ENCODE results near the gene GRK6.

Gene GRK6

DNA sequence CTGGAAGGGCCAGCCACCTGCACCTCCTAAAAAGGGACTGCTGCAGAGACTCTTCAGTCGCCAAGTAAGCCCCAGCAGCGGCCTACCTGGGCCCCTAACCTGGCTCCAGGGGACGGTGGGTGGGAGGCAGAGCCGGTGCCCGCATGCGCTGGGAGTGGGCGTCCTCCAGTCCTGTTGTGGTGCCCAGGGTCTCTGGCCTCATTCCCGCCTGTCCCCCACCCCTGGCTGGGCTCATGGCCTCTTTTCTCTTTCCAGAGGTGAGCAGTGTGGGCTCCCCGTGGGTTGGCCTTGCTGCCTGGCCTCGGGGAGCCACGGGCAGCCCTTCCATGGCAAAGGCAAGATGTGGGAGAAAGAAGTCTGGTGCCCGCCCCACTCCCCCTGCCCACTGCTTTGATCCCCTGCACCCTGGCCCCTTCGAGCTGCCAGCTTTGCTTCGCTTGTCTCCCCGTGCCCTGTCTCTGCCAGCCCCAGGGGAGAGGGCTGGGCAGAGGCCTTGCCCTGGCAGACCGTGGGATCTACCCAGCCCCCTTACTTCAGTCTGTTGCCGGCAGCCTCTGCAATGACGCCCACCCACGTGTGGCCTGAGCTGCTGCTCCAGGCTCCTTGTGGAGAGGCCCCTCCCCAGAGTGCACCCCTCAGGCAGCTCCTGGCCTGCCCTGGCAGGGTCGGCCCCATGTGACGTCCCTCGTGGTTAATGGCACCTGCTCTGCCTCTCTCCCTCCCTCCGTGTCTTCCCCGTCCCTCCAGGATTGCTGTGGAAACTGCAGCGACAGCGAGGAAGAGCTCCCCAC, 14.7 kb downstream of the GRK6 start:
- DNase-seq, result no peak

DNA sequence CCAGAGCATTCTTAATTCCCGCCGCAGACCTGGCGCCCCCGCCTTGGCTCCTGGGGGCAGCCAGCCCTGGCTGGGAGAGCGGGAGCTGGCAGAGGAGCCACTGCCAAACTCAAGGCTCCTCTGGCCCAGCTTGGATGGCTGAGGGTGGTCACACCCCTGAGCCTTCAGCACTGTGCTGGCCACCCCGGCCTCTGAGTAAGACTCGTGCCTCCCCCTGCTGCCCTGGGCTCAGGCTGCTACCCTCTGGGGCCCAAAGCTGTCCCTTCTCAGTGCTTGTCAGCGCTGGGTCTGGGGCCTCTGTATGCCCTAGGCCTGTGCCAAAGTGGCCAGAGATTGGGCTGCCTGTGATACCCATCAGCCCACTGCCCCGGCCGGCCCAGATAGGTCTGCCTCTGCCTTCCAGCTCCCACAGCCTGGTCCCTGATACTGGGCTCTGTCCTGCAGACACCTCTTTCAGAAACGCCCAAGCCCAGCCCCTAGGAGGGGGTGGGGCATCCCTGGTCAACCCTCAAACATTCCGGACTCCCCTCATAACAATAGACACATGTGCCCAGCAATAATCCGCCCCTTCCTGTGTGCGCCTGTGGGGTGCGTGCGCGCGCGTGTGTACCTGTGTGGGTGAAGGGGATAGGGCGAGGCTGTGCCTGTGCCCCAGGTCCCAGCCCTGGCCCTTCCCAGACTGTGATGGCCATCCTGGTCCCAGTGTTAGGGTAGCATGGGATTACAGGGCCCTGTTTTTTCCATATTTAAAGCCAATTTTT, 15.8 kb downstream of the GRK6 start:
- no peak for DNase-seq

DNA sequence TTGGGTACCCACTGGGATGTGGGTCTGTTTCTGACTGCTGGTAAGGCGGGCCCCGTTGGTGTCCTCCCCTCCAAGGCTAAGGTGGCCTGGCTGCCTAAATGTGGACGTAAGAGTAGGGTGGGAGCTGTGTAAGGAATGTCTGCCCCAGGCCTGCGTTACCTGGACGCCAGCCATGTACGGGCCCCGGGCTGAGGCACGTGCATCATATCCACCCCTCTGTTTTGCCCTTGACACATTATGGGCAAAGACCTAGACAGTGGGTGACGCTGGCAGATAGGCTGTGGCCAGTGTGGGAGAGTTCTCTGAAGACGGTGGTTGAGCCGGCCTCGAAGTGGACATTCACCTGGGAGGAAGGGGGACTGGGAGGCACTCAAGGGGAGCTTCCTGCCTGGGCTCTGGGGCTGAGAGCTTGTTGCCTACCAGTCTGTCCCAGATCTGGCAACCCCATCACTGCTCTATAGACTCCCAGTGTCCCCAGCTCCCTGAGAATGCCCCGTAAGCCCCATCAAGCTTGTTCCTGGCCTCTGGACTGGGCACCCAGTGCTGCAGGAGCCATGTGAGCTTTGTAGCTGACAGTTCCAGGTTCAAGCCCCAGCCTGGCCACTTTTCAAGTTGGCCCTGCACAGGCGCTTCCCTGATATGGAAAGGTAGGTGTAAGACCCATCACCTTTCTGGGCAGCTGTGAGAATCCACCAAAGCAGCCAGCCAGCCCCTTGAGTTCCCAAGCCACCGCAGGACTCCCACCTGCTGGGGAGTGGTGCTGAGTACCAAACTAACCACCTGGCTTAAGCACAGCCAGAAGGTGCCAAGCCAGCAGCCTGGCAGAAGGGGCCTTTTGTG, 16.9 kb downstream of the GRK6 start:
- DNase-seq, result no peak

- no peak for DNase-seq
Observed at GRCh38 chr5:177444106-177445051, 17.9 kb downstream of the GRK6 start.

GRCh38 chr5:177445052-177445916, 18.8 kb downstream of the GRK6 start:
- DNase-seq, result no peak

DNA sequence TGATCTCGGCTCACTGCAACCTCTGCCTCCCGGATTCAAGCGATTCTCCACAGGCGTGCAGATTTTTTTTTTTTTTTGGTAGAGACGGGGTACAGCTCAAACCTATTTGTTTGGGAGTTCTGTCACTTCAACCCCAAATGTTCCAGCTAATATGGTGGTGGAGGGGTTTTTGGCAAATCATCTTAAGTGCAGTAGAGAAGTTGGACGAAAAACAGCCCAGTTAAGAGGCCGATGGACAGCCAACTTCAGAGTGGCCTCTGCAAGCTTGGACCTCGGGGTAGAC, 19.4 kb downstream of the GRK6 start:
- DNase-seq, result no peak

DNA sequence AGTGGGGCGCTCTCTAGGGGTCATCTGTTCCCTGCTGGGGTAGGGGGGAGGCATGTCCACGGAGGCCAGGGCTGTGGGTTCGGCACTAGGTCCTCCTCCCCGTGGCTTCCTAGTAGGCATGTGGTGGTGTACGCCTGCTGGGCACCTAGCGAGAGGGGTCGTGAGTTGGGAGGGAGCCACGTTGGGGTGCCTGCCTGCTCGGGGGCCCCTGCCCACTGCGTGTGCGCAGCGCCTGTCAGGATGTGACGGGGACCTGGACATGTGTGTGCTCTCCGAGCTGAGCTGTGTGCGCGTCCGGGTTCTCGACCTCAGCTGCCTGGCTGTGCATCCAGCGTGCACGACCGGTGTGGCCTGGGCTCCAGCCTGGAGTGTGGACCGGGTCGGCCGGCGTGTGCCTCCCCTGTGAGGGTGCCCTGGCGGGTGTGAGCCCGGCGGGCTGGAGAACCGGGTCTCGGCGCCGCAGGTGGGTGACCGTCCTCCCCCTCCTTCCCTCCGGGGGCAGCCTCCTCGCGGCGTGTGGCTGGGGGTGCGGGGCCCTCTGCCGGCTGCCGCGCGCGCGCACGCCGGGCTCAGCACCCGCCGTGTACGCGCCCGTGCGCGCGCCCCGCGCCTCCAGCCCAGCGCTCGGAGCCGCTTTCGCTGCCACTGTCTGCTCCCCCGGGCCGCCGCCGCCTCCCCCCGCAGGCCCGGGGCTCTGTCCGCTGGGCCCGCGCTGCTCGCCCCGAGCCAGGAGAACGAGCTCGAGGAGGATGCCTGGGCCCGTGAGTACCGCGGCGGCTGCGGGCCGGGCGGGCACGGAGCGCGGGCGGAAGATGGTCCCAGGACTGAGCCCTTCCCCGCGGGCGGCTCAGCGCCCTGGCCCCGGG, 20.0 kb downstream of the GRK6 start, which contains the start of gene PRR7:
Gene PRR7, plus strand, starts transcription at position 615 of the 866 bp plus-strand sequence. CDS start 8,254 bp downstream, outside the sequence.
- DNase-seq, result peak; percentile 51 to 85 (median 66)

DNA sequence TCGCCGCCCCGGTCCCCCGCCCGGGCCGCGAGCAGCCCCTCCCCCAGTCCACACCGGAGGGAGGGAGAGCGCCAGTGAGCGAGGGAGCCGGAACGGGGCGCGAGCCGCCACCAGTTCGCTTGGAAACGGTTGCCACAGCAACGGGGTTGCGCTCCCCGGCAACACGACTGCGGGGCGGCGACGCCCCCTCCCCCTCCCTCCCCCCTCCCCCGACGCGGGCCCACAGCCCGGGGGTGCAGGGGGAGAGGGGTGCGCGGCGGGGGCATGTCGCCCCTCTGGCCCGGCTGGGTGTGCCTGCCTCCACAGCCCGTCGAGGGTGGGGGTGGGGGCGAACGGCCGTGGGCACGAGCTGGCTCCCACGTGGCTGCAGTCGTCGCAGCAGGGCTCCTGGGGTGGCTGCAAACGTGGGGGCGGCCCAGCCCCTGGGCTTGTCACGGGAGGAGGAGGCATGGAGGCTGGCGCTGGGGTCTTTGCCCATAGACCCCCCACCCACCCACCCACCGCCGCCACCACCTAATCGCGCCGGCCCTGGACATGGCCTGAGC, 20.7 kb downstream of the GRK6 start:
- peak in 3 of 4 experiments; percentile 38 to 56 (median 39) for DNase-seq

DNA sequence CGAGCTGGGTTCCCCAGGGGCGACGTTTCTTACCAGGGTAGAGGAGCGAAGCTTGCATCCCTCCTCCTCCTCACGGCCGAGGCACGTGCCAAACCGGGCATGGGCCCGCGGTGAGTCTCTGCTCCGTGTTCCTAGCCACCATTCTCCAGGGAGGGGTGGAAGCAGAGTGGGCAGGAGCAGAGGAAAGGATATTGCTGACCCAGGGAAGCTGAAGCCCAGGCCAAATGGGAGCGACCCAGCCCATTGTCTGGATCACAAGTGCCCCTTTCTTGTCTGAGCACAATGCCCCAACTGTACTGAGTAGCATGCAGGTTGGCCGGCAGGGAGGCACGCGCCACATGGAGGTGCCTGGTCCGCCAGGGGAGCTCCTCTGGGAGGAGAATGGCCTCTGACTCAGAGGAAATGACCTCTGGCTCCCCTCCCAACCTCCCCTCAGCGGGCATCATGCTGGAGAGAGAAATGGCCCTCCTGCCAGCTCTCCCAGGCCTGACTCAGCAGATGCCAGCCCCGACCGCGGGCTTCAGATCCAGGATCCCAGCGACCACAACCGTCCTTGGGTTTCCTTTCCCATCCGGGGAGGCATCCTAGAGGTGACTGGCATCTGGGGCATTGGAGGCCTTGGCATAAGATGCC, 21.3 kb downstream of the GRK6 start:
- peak in 3 of 4 experiments; percentile 13 to 48 (median 44) for DNase-seq

DNA sequence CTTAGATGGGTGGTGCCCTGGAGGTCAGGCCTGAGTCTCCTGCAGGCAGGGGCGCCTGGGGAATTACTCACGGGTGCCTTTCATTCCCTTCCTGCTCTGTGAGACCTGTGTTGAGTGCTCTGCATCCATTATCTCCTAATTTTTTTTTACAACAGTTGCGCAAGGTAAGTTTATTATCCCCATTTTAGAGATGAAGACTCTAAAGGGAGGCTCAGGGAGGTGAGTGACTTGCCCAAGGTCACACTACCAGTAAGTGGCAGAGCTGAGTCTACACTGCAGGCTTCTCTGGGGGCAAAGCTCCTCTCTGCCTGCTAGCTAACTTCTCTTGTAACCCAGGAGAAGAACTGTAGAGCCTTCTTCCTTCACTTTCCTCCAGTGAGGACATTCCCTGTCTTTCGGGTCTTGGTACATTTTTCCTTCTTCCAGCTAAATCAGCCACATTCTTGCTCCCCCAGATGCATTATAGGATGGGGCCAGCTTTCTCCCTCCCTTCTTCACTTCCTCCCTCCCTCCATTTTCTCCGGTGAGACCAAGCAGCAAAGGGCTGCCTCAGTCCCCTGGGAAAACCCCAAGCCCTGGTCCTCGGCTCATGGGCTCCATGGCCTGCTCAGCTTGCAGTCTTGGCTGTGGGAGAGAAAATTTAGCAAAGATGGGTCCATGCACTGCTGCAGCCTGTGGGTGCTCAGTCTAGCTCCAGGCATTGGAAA, 21.9 kb downstream of the GRK6 start:
- no peak for DNase-seq

DNA sequence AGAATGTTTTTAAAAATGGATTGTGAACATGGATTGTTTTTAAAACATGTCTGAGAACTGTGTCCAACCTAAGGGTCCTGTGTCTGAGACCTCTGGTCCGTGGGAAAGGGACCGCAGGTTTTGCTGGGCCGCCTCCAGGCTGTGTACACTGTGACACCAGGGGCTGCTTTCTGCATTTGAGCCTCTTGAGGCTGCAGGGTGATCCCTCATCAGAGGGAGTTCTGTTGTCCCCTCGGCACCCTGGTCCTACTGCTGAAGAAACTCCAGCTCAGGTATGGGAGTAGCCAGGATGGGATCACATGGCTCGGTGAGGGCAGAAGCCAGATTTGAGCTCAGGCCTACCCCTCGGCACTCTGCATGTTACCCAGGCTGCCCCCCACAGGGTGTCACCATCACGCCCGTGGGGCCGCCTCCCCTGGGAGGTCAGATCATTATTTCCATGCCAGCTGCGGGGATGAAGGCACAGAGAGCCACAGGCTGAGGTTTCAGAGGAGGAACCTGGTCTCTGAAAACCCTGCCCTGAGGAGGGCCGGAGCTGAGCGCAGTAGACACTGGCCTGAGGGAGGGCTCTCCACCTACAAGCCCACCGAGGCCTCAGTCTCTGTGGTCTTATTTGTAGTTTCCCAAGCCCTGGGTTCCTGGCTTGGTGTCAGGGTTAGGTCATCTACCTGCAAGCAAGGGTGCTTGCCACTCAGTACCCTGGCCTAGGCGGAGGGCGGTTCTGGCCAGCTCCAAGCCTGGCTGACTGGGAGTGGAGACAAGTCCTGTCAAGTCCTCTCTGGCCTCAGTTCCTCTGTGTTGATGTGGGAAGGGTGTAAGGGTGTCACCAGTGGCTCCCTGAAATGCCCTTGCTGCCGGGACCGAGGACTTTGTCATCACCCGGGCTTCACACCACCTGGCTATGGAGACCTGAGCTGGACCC, 22.9 kb downstream of the GRK6 start:
- no peak for DNase-seq

- no peak for DNase-seq
Observed at GRCh38 chr5:177450667-177451424, 24.4 kb downstream of the GRK6 start.

DNA sequence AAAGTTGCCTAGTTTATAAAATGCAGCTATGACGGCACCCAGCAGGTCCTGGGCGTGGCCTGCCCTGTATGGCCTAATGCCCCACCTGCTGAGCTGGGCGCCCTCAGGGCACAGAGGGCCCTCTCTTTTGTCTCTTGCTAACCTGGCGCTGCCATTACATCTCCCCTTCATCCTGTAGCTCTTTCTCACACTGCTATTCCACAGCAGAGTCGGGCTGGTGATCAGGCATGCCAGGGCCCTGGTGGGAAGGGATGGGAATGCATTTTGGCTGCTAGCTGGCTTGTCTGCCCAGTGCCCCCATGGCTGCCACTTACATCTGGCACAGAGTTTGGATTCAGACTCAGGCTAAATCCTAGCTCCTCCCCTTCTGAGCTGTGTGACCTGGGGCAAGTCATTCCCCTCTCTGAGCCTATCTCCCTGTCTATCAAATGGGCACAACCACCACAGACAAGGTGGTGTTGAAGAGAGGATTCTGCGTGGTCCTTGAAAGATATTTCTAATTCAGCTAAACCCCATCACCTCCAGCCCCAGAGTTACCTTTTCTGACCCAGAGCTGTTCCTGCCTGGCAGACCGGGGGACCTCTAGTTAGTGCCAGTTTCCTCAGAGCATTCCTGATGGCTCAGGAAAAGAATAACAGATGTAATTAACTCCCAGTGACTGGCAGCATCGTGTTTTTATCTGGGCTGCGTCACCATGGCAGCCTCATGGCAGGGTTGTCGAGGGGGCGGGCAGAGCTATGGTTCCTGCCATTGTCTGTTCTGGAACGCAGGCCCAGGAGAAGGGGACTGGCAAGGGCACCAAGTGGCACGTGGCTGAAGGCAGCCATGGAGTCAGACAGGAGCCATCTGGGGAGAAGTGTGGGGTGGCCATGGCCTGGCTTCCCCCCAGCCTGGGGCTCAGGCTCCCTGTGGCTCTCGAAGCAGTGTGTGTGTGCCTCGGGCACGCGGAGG, 26.5 kb downstream of the GRK6 start:
- DNase-seq, result no peak

GRCh38 chr5:177453852-177454396, 27.4 kb downstream of the GRK6 start:
- DNase-seq, result peak in 3 of 4 experiments; percentile 40 to 61 (median 50)
